ENCODE results near the gene SPSB4.

GRCh38 chr3:141094790-141095545 lies 43.8 kb downstream of the SPSB4 start:
- TF ChIP-seq POLR2AphosphoS5 (IDR thresholded peaks at IDR 0.05; ENCODE audit: low read depth, low read length), result no peak
- TF ChIP-seq SIN3A (IDR thresholded peaks at IDR 0.05; ENCODE audit: borderline replicate concordance, insufficient read depth, low read depth, low read length), result no peak
- no peak for TF ChIP-seq CTCF (IDR thresholded peaks at IDR 0.05)
- TF ChIP-seq REST (IDR thresholded peaks at IDR 0.05; ENCODE audit: insufficient read depth in 1 of 2, low read depth in 2 of 2, low read length in 1 of 2), result no peak
